Stomach (tissue), 9 donors: ENCODE measurements around the gene ZNF827. TPM values are rescaled to one million over a fixed set of nuclear protein-coding genes. Genes with fewer than 3 reads are reported as not detected.

ENCODE experiments used
- DNase-seq, 2 donors: peaks; one replicate each; pipeline versions ENCODE4 v3.0.0 to v3.0.0-alpha.2; 2013 to 2019
- H3K27ac ChIP-seq, 5 donors: fragments of 200-600 bp in 4 of 5; sonication (generic) in 4 of 5; one replicate each; pipeline ENCODE4 v1.5.1; 2013 to 2019; ENCODE audit warnings: mild to moderate bottlenecking in 1 of 5, moderate library complexity in 1 of 5
- H3K27me3 ChIP-seq, 3 donors: fragments of 200-600 bp; sonication (generic); one replicate each; pipeline ENCODE4 v1.5.1; 2017 to 2019; ENCODE audit warnings: mixed run types in 1 of 3
- H3K36me3 ChIP-seq, 4 donors: fragments of 200-600 bp; sonication (generic); 1 replicate in 3 of 4; 2 replicates in 1 of 4; pipeline ENCODE4 v1.5.1; 2016 to 2019
- H3K4me1 ChIP-seq, 4 donors: fragments of 200-600 bp; sonication (generic); one replicate each; pipeline ENCODE4 v1.5.1; 2016 to 2019
- H3K4me3 ChIP-seq, 4 donors: fragments of 200-600 bp; sonication (generic) in 3 of 4; one replicate each; pipeline ENCODE4 v1.5.1; 2016 to 2019; ENCODE audit warnings: mild to moderate bottlenecking in 1 of 4
- H3K9me3 ChIP-seq, 4 donors: fragments of 200-600 bp; sonication (generic); one replicate each; pipeline ENCODE4 v1.5.1; 2016 to 2019
- CTCF ChIP-seq, 7 experiments: fragments of 450-650 bp in 4 of 7; fragments of 200-600 bp in 3 of 7; sonication (generic) in 3 of 7; IDR thresholded peaks; one replicate each; pipeline ENCODE4 v1.5.1; 2016 to 2019; ENCODE audit warnings: antibody characterized with exemption in 7 of 7, control low read depth in 2 of 7, mild to moderate bottlenecking in 1 of 7
- EP300 ChIP-seq: sonication (generic); formaldehyde crosslinking; IDR thresholded peaks from one replicate; pipeline ENCODE4 v1.6.1; 2017; ENCODE audit warnings: antibody characterized with exemption
- POLR2A ChIP-seq, 4 donors: fragments of 450-650 bp; IDR thresholded peaks; one replicate each; pipeline ENCODE4 v1.6.1; 2016; ENCODE audit warnings: antibody characterized with exemption in 4 of 4, control low read depth in 2 of 4, mild to moderate bottlenecking in 1 of 4, moderate library complexity in 1 of 4
- POLR2AphosphoS5 ChIP-seq, 3 donors: sonication (generic); formaldehyde crosslinking; IDR thresholded peaks; one replicate each; pipeline ENCODE4 v1.6.1; 2016; ENCODE audit warnings: antibody characterized with exemption in 3 of 3
- WGBS, 5 donors: extraction: QIAGEN DNeasy Blood & Tissue Kit in 3 of 5; methylation state at CpG; one replicate each; pipeline versions ENCODE4 v1.1.5 to v1.1.7; 2013 to 2018; 5-methylcytosine and 5-hydroxymethylcytosine counted together
- intact Hi-C: fragments of 100-400 bp; cut with DNase I; formaldehyde crosslinking; loops from one replicate; pipeline ENCODE4 v1.15.1; 2023; ENCODE audit warnings: low total_unique reads
- polyA plus RNA-seq, 3 donors: library from polyadenylated mRNA; stranded (reverse); fragments of 200-250 nt; gene quantifications; one replicate each; pipeline ENCODE4 v1.2.3, GENCODE V29; 2013
- total RNA-seq, 5 donors: library from RNA; depleted of rRNA; stranded (reverse); fragments of >200 nt; gene quantifications; one replicate each; pipeline versions ENCODE4 v1.1.0 to v1.2.3, GENCODE V29; 2014 to 2016
- donor health status: healthy with polysubstance abuse.
- donor health status: Bipolar disorder and iron deficiency.
- donor health status: healthy.

Gene ZNF827
- total and polyA plus RNA-seq, 8 donors, result 1.7 to 109 (median 13.5) TPM

DNA sequence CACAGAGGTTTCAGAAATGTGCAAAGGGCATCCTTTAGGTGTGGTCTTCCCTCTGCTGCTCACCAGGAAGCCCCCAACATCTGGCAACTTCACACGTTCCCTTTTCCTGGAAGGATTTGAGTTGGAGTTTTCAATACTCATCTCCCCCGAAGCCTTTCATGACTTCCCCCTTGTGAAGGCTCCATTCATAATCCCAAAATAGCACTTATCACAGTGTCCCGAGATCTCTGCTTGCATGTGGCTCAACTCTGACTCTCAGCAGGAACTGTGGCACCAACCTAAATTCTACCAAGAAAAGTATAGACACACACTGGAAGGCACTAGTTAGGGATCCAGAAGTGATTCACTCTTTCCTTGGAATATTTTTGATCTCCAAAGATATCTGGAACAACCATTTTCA, 40.5 kb upstream of the ZNF827 start:
- Histone ChIP-seq H3K9me3 (no peaks in the 10 kb centered on the region), H3K4me3 (no peak overlapping the region), H3K27ac (no peak overlapping the region), H3K27me3 (no peaks in the 10 kb centered on the region), H3K4me1 (no peaks in the 10 kb centered on the region), H3K36me3 (no peaks in the 10 kb centered on the region)
- DNase-seq, result no peak
- TF ChIP-seq CTCF (IDR thresholded peaks at IDR 0.05) (no peak), EP300 (no peak), POLR2A (IDR thresholded peaks at IDR 0.05) (no peak), POLR2AphosphoS5 (IDR thresholded peaks at IDR 0.05) (no peak)
- intact Hi-C loops, result no loop called here
- 65 to 77% (median 66%) methylated on average over 3 of the region's 3 CpGs for WGBS, 5 donors

- no peak overlapping the region for H3K4me3 ChIP-seq
- H3K9me3 ChIP-seq, result no peaks in the 10 kb centered on the region
- 90 to 94% (median 92%) methylated on average over 4 of the region's 4 CpGs for WGBS, 5 donors
- intact Hi-C loops, result no loop called here
- H3K36me3 ChIP-seq, result no peaks in the 10 kb centered on the region
- no peak overlapping the region for H3K27ac ChIP-seq
- H3K4me1 ChIP-seq, result no peaks in the 10 kb centered on the region
- DNase-seq, result no peak
- TF ChIP-seq EP300 (no peak), POLR2AphosphoS5 (IDR thresholded peaks at IDR 0.05) (no peak), CTCF (IDR thresholded peaks at IDR 0.05) (no peak), POLR2A (IDR thresholded peaks at IDR 0.05) (no peak)
- H3K27me3 ChIP-seq, result no peaks in the 10 kb centered on the region
These were observed 38.1 kb upstream of the ZNF827 start for GRCh38 chr4:145976680-145977079.

GRCh38 chr4:145960012-145960411, 21.4 kb upstream of the ZNF827 start:
- no peaks in the 10 kb centered on the region for H3K36me3 ChIP-seq
- H3K27ac ChIP-seq, result no peak overlapping the region
- no peak for DNase-seq
- H3K27me3 ChIP-seq, result no peaks in the 10 kb centered on the region
- intact Hi-C loops, result no loop called here
- H3K4me1 ChIP-seq, result no peaks in the 10 kb centered on the region
- TF ChIP-seq CTCF (IDR thresholded peaks at IDR 0.05) (no peak), EP300 (no peak), POLR2AphosphoS5 (IDR thresholded peaks at IDR 0.05) (no peak), POLR2A (IDR thresholded peaks at IDR 0.05) (no peak)
- peaks cover 3 to 7% (median 5%) of the 10 kb centered on the region in 4 donors for H3K9me3 ChIP-seq
- 79 to 87% (median 81%) methylated on average over 2 of the region's 2 CpGs for WGBS, 5 donors
- H3K4me3 ChIP-seq, result no peak overlapping the region

GRCh38 chr4:145957302-145957701, 18.7 kb upstream of the ZNF827 start:
- 78 to 96% (median 94%) methylated on average over 1 of the region's 1 CpG for WGBS, 5 donors
- intact Hi-C loops, result no loop called here
- Histone ChIP-seq H3K27ac (no peak overlapping the region), H3K4me3 (no peak overlapping the region), H3K36me3 (no peaks in the 10 kb centered on the region), H3K4me1 (no peaks in the 10 kb centered on the region), H3K27me3 (no peaks in the 10 kb centered on the region), H3K9me3 (peaks cover 3 to 7% (median 5%) of the 10 kb centered on the region in 4 donors)
- TF ChIP-seq CTCF (IDR thresholded peaks at IDR 0.05), result no peak
- no peak for TF ChIP-seq POLR2AphosphoS5 (IDR thresholded peaks at IDR 0.05)
- TF ChIP-seq EP300, result no peak
- TF ChIP-seq POLR2A (IDR thresholded peaks at IDR 0.05), result no peak
- DNase-seq, result no peak
